Measurements from ENCODE around the gene CCNDBP1.
"Not testable (repeated sequence)": the region's sequence is repeated elsewhere in the genome, so short reads cannot be mapped to it uniquely, and the experiment has no call there.

CCNDBP1 gene

GRCh38 chr15:43185157-43186002 is at the start of gene CCNDBP1:
CCNDBP1 (plus strand) TSS chr15:43185403; CDS start chr15:43185499, 96 bp downstream.
- DNase-seq (ENCODE audit: low read depth): peak; percentile 84

- DNase-seq (ENCODE audit: low read depth): no peak
Measured at GRCh38 chr15:43143203-43143941, 41.8 kb upstream of the CCNDBP1 start.

- DNase-seq (ENCODE audit: low read depth): no peak
Measured at GRCh38 chr15:43144512-43144911, 40.7 kb upstream of the CCNDBP1 start.

- DNase-seq (ENCODE audit: low read depth): no peak
Measured at GRCh38 chr15:43146184-43146583, 39.0 kb upstream of the CCNDBP1 start.

GRCh38 chr15:43150191-43150929 is 34.8 kb upstream of the CCNDBP1 start:
- DNase-seq (ENCODE audit: low read depth): no peak

- no peak for DNase-seq (ENCODE audit: low read depth)
Measured at GRCh38 chr15:43151688-43152087, 33.5 kb upstream of the CCNDBP1 start.

GRCh38 chr15:43153269-43153668 is 31.9 kb upstream of the CCNDBP1 start:
- DNase-seq (ENCODE audit: low read depth): no peak

- DNase-seq (ENCODE audit: low read depth): no peak
Measured at GRCh38 chr15:43165801-43166325, 19.3 kb upstream of the CCNDBP1 start.

- not testable (repeated sequence) for DNase-seq (ENCODE audit: low read depth)
Measured at GRCh38 chr15:43167261-43167660, 17.9 kb upstream of the CCNDBP1 start.

- DNase-seq (ENCODE audit: low read depth): no peak
Measured at GRCh38 chr15:43168192-43169107, 16.8 kb upstream of the CCNDBP1 start.

- no peak for DNase-seq (ENCODE audit: low read depth)
Measured at GRCh38 chr15:43169888-43170287, 15.3 kb upstream of the CCNDBP1 start.

- not testable (repeated sequence) for DNase-seq (ENCODE audit: low read depth)
Measured at GRCh38 chr15:43175656-43176309, 9.4 kb upstream of the CCNDBP1 start.

- DNase-seq (ENCODE audit: low read depth): not testable (repeated sequence)
Measured at GRCh38 chr15:43177147-43177546, 8.1 kb upstream of the CCNDBP1 start.

- DNase-seq (ENCODE audit: low read depth): no peak
Measured at GRCh38 chr15:43183270-43183669, 1.9 kb upstream of the CCNDBP1 start.

- no peak for DNase-seq (ENCODE audit: low read depth)
Measured at GRCh38 chr15:43184407-43185124, 637 bp upstream of the CCNDBP1 start.

- DNase-seq (ENCODE audit: low read depth): no peak
Measured at GRCh38 chr15:43186003-43186353, 775 bp downstream of the CCNDBP1 start.

GRCh38 chr15:43187544-43188155 is 2.4 kb downstream of the CCNDBP1 start:
- DNase-seq (ENCODE audit: low read depth): no peak

- DNase-seq (ENCODE audit: low read depth): no peak
Measured at GRCh38 chr15:43189296-43189695, 4.1 kb downstream of the CCNDBP1 start.

GRCh38 chr15:43190178-43190577 is 5.0 kb downstream of the CCNDBP1 start:
- no peak for DNase-seq (ENCODE audit: low read depth)

GRCh38 chr15:43193710-43194109 is 8.5 kb downstream of the CCNDBP1 start:
- DNase-seq (ENCODE audit: low read depth): no peak
